ENCODE data around the gene SCAF11.

Gene SCAF11

DNA sequence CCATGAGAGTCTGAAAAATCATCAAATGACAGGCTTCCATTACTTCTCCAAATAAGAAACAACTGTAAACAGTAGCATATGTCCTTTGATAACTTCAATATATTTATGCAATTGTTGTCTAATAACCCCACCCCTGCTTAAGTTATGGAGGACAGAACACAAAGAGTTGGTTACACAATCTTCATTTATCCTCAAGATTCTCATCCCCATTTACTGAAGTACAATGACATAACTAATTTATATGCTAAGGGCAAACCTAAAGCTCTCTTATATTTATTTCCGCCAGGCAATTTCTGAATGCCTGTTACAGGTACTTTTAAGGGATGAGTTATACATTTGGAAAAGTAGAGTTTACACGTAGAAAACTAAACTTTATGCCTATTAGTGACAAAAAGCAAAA, 12.3 kb downstream of the SCAF11 start:
- no peak for DNase-seq (ENCODE audit: low spot score)

DNA sequence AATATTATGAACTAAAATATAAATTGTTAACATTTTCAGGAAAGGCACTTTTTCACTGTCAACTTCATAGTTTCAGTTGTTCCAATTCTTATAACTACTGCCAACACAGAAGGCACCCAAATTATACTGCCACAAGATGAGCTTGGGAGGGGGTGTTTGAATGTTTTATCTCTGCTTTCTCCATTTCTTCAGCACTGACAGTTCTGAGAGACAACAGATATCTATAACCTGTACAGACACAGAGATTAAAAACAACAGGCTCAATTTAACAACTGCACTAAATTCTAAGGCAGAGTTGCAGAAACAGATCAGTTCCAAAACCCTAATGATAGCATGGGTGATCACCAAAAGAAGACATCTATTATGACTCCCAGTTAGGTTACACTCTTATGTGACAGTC, 12.8 kb downstream of the SCAF11 start:
- DNase-seq (ENCODE audit: low spot score) = no peak

DNA sequence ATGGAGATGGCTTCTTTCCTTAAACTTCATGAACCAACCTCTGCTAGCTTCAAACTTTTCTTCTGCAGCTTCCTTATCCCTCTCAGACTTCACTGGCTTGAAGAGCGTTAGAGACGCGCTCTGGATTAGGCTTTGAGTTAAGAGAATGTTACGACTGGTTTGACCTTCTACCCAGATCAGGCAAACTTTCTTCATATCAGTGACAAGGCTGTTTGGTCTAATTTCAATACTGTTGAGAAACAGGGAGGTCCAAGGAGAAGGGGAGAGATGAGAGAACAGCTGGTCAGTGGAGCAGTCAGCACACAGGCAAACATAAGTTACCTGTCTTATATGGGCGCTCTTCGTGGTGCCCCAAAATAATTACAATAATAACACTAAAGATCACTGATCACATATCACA, 14.9 kb downstream of the SCAF11 start:
- DNase-seq (ENCODE audit: low spot score) = no peak

DNA sequence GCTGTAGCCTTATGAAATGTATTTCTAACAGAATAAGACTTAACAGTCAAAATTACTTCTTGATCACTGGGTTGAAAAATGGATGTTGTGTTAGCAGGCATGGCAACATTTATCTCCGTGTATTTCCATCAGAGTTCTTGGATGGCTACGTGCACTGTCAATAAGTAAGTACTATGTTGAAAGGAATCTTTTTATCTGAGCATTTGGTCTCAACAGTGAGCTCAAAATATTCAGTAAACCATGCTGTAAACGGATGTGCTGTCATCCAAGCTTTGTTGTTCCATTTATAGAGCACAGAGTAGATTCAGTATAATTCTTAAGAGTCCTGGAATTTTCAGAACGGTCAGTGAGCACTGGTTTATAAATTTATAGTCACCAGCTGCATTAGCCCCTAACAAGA, 15.5 kb downstream of the SCAF11 start:
- DNase-seq (ENCODE audit: low spot score) = no peak

DNA sequence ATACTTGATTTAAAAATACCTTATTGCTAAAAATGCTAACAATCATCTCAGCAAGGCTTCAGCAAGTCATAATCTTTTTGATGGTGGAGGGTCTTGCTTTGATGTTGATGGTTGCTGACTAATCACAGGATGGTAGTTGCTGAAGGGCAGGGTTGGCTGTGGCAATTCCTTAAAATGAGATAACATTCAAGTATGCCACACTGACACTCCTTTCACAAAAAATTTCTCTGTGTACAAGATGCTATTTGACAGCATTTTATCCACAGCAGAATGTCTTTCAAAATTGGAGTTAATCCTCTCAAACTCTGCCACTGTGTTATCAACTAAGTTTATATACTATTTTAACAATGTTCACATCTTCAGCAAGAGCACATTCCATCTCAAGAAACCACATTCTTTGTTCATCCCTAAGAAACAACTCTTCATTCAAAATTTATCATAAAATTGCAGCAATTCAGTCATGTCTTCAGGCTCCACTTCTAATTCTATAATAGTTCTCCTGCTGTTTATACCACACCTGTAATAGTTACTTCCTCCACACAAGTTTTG, 16.1 kb downstream of the SCAF11 start:
- no peak for DNase-seq (ENCODE audit: low spot score)

DNA sequence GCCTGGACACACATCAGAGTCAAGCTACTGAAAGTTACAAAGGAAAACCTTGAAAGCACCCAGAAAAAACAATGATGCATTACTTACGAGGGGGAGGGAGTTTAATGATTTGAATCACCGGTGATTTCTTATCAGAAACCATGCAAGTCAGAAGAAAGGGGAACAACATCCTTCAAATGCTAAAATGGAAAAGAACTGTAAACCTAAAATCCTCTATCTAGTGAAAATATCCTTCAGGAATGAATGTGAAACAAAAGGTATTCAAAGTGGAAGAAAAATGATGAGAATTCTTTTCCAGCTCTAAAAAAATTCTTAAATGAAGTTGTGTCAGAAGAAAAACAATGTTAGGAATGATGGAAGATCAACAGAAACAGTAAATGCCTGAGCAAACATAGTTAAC, 16.8 kb downstream of the SCAF11 start:
- no peak for DNase-seq (ENCODE audit: low spot score)

DNA sequence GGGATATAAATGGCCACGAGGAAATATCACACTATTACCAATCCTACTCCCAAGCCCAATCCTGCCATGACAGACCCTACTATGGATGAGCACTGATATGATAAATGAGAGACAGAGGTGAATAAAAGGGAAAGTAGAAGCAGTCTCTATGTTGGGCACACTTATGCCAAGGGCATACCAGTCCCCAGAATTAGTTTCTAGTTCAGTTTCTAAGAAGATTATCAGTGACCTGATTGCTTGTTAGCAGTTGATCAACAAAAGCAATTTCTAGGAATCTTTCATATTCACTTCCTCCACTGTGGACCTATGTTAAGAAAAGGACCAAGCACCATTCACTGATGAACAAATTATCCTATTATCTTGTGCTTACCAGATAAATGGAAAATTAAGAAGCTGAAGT, 20.0 kb downstream of the SCAF11 start:
- no peak for DNase-seq (ENCODE audit: low spot score)

DNA sequence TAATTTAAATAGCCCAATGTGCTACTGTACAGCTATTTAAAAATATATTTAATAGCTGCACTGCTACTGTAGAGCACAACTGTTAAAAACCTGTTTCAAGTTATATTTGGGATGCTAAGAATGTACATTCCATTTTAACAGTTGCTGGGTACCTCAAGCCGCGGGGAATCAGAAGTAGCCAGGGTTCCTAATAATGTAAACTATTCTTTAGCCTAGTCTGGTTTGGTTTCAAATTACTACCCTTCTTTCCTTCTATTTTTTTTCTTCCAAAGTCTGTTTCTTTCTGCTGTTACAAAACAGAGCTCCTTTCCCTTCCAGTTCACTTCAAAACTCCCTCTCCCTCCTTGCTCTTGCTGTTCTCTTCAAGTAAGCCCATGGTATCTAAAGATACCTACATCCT, 21.3 kb downstream of the SCAF11 start:
- no peak for DNase-seq (ENCODE audit: low spot score)

DNA sequence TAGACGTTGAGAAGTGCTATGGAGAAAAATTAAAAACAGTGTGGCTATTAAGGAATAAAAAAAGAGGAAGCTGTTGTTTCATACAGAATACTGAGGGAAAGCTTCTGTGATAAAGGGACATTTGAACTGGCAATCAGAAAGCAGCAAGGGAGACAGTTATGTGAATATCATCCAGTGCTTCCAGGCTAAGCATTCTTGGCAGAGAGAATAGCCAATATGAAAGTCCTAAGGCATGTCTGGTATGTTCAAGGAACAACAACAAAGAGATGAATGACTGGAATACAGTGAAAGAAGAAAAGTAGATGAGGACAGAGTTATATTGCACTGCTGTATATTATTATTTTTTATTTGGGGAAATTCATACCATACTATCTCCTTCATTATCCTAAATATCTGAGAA, 23.9 kb downstream of the SCAF11 start:
- DNase-seq (ENCODE audit: low spot score) = no peak

DNA sequence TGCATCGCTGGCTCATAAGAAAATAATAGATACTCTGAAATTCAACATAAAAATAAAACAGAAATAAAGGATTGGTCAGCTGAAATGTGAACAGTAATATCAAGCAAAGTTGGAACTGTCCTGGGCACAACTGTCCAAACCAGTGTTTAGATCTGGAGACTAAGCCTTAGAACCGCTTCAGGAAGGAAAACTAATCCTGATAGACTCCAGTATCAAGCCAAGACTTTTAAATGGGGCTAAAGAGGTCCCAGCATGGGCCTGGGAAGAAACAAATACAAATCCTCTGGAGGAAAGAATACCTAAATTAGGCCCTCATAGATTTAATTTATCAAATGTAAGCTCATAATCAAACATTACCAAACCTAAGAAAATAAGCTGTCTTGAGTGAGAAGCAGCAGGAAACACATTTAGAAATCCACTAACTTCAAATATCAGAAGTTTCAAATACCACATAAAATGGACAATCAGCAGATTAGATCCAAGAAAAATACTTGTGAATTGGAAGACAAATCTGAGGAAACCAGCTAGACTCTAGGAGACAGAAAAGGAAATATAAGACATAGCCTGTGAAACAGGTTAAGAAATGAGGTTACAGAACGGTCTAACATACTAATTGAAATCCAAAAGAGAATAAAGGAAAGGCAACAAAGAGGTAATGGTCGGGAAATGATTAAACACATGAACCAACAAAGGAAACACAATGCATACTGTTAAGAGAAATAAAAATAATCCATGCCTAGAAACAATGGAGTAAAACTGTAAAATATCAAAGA, 27.6 kb downstream of the SCAF11 start:
- DNase-seq (ENCODE audit: low spot score) = no peak

DNA sequence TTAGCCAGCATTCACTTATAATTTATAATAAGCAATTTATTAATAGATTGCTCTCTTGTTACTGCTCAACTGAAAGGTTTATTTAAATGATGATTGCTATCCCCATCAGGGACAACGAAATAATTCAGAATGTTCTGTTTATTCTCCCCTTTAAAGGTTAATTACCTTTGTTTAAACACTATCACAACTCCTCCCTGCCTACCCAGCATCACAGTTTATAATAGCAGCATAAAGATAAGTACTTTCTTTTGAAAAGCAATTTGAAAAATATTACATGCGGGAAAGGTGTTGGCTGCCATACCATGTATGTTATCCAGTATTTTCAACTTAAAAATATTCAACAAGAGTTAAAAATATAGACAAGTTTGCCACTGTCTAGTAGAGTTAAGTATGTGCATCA, 30.6 kb downstream of the SCAF11 start:
- no peak for DNase-seq (ENCODE audit: low spot score)

DNA sequence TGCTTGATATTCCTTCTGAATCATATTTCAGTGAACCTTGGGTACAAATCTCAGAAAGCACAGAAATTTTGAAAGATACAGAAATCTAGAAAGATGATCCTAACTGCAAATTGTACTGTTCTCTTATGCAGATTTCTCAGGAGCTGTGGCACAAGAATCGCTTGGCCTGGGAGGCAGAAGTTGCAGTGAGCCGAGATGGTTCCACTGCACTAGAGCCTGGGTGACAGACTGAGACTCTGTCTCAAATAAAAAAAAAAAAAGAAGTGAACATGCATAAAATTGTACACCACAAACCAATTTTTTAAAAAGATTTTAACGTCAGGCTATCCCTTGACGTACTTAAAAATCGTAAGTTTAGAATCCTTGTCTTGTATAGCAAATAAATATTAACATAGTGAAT, 31.3 kb downstream of the SCAF11 start:
- DNase-seq (ENCODE audit: low spot score) = no peak

DNA sequence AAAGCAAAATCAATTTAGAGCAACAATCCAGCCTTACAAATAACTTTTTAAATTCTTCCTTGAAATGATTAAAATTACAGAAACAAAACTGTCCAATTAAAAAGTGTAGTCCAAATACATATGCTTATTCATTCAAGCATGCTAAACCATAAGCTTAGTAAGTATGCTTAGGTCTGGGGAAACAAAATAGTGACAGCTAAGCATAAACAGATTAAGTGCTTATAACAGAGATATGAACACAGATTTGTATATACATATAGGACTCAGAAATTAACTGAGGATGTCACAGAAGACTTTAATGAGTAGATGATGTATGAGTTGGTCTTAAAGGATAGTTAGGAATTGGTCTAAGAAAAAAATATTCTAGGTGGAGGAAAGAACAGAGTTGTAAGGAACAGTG, 41.8 kb downstream of the SCAF11 start:
- no peak for DNase-seq (ENCODE audit: low spot score)

DNA sequence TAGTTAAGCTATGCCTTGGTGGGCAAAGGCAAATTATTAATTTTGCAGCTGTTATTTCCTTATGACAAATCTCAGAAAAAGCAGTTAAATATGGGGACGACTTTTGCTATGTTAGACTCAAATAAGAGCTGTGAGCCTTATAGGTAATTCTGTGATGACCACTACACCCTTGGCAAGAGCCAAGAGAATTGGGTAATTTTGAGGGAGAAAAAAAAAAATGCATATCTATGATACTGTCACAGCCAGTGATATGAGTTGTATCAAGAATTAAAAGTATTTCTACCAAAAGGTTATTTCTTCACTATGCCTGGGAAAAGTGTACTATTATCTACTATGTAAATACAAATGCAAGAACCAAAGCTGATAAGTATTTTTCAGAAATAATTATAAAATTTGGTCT, 43.9 kb downstream of the SCAF11 start:
- DNase-seq (ENCODE audit: low spot score) = no peak

DNA sequence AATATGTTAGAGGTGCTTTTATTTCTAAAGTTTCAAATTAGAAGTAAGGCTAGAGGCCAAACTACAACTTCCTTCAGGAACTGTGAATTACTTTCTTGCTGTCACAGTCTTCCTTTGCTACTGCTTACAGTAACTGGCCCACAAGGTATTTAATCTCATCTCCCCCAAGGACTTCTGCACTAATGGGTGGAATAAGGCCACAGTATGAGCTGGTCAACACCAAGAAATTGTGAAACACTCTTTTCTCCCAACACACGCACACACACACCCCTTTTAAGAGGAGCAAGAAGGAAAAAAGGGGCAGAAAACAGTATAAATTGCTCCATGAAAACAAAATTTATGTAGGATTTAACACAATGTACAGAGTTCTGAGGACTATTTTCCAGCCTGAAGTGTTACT, 45.6 kb downstream of the SCAF11 start:
- DNase-seq (ENCODE audit: low spot score) = no peak

DNA sequence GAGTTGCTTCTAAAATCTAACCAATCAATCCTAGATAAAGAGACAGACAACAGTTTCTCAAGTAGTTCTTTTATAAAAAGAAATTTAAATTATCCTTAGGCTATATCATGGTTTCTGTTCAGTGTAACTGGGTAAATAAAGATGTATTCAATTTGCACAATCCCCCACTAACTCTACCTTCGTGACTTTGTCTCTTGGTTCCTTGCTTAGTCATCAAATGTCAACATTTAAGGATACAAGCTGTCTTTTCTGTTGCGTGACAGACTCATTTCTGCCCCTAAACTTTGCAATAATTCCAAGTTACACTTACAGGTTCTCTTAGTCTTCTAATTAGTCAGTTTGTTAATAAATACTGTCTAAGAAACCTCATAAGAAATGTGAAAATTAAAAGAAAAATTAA, 50.6 kb downstream of the SCAF11 start:
- DNase-seq (ENCODE audit: low spot score) = no peak

DNA sequence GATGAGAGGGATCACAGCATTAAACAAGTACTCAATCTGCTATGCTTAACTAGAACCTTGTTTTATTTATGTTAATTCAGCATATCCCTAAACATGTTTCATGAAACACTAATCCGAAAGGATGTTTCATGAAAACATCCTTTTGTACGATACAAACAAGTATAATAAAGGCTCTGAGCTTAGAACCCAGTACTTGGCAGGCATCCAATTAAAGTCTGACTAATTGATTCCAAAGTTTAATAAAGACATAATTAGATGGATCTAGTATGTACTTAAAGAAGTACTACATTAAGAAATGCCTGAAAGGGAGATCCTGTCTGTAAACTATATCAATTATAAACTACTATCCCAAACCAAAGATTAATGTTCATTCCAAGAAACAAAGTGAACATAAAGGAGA, 51.8 kb downstream of the SCAF11 start:
- DNase-seq (ENCODE audit: low spot score) = no peak

DNA sequence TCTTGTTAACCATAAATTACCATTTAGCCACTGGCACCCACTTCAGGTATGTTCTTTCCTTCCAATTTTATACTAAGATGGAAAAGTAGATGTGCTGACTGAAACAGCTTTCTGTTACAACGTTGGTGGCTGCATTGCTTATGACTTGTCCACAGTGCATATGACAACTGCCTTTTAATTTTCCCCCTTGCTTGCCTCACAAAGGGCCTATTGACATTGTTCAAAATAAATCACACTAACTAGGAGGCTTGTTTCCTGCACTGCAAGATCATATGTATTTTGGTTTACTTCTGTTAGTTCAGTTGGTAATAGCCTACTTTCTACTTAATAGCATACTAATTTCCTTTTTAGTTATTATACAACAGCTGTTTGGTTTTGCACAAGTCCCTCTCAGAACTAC, 55.4 kb downstream of the SCAF11 start:
- DNase-seq (ENCODE audit: low spot score) = no peak

DNA sequence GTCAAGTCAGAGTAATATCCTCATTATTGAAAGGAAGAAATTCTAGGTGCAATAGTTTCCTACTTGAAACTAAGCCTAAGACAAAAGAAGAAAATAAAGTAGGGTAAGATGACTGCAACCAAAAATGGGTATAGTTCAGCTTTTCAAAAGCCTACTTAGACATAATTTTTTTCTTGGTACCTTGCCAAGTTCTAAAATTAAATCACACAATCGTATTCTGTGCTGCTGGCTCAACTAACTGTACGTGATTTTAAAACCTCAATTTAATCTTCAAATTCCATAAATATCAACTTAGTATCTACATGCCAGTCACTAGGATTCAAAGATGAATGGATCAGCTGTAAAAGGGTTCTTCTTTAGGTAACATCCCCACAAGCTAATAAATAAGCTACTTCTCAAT, 56.9 kb downstream of the SCAF11 start:
- DNase-seq (ENCODE audit: low spot score) = no peak

DNA sequence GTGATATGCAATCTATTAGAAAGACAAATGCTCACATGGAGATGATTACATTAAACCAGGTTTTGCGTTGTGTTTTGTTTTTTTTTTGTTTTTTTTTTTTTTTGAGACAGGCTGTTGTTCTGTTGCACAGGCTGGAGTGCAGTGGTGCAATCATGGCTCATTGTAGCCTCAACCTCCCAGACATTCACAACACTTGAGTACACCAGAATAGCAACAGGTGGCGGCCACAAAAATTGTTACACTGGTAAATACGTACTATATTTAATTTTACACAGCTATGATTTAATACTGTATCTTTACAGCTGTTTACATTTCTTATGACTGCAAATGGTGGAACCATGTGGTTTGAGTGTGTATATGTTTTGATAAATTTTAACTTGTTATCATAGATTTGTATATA, 60.0 kb downstream of the SCAF11 start:
- no peak for DNase-seq (ENCODE audit: low spot score)

DNA sequence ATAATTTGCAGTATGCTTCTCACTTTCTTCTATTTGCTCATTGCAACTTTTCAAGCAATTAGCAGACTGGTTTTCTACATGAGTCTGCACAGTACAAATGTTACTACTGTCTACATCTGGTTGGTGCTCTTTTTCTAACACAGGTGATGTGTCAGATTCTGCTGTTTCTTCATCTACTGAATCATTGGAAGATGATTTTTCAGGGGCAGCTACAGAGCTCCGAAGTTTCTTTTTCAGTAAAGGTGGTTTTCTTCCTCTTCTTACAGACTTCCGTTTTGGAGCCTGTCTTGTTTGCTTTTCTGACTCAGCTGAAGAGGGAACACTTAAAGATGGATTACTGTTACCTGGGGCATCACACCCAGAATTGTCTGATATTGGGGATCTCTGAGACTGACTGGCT, 62.1 kb downstream of the SCAF11 start:
- DNase-seq (ENCODE audit: low spot score) = no peak

DNA sequence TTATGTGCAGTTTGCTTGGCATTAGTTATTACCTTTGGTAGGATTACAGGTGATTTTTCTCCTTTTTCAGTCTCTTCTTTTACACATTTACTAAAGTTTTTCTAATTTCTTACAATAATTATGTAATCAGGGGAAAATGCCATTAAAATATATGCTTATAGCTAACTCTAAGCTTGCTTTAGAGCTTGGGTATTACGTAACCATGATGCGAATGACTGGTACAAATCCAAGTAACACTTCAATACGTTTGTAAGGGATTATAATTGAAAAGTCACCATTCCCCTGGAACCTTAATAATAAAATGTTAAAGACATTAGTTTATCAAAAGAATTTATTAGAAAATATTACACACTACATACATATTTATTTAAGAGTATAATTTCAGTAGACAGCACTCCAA, 71.6 kb downstream of the SCAF11 start:
- DNase-seq (ENCODE audit: low spot score) = no peak

DNA sequence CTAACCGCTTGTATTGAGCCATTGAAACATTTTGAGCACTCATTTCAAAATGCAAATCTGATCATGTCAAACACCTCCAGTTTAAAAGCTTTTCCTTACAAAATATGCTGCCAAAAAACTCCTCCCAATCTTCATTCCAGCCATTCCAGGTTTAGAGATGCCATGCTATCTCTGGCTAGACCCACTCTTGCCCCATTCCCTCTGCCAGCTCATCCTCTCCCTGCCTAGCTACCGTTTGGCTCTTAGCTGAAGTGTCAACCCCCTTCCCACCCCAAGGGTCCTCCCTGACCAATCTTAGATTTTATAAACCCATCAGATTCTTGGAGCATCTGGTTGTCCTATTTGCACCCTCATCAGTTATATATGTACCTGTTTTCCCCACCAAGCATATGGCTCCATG, 75.0 kb downstream of the SCAF11 start:
- DNase-seq (ENCODE audit: low spot score) = no peak

DNA sequence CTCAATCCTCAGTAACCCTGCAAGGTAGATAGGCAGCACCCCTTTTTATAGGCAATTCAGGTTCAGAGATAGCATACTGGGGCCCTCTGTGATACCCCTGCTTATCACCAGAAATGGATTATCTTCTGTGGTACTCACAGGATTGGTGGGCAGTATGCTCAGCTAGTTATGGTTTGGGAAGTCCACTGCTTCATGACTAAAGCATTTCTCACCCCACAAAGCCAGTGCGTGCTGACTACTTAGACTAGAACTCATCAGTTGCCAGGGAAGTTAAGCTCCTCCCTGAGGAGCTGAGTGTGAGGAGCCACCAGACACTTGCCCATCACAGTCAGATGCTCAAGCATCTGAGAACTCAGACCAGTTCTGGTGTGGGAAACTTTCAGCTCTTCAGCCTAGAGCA, 76.3 kb downstream of the SCAF11 start:
- DNase-seq (ENCODE audit: low spot score) = no peak
